Omental fat pad (tissue), 4 donors: ENCODE measurements around the gene TCFL5. TPM values are rescaled to one million over a fixed set of nuclear protein-coding genes. Genes with fewer than 3 reads are reported as not detected.

ENCODE experiments used
- ATAC-seq: fragments of 150-250 bp; one replicate; pipeline ENCODE4 v1.9.1; 2016; ENCODE audit warnings: mild to moderate bottlenecking, moderate library complexity; ENCODE audit not compliant: low FRiP score
- DNase-seq: peaks from one replicate; pipeline ENCODE4 v3.0.0-alpha.2; 2019; ENCODE audit warnings: low spot score
- CTCF ChIP-seq, 3 donors: fragments of 450-650 bp; IDR thresholded peaks; one replicate each; pipeline ENCODE4 v1.5.1; 2016 to 2017; ENCODE audit warnings: antibody characterized with exemption in 3 of 3, mild to moderate bottlenecking in 3 of 3, moderate library complexity in 2 of 3
- total RNA-seq, 4 donors: library from RNA; depleted of rRNA; stranded (reverse); fragments of >200 nt; gene quantifications; one replicate each; pipeline ENCODE4 v1.1.0, GENCODE V29; 2016

The TCFL5 gene
- total RNA-seq, 4 donors from 2014 or later, result 6.1 to 7.7 (median 6.3) TPM

DNA sequence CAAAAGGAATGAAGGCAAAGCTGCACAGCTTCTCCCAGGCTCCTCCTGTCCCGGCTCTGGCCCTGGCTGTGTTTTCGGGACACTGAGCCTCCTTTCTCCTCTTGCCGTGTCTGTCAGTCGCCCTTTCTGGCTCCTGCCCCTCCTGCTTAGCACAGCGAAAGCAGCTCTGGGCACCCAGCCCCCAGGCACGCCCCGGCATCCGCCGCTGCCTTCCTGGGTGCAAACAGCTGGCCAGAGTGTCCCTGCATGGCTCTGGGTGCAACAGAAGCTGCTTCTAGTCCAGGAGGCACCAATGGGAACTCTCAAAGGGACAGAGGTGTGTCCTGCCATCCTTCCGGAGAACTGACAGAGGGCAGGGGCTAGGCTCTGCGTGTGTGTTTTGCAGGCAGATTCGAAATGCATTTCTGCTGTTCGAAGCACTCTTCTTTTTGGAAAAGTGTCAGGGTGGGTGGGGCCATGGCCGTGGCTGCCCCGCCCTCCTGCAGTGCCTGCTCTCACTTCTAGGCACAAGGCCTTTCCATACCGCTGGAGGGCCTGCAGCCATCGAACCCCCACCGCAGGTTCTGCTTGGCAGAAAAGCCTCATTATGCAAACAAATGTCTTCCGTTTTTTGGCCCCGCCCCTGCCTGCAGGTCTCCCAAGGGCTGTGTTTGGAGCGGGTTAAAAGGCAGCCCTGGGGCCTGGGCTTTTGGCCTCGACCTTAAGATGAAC lies 29.3 kb downstream of the TCFL5 start:
- no peak for TF ChIP-seq CTCF (IDR thresholded peaks at IDR 0.05)
- ATAC-seq, result no peak
- DNase-seq, result no peak

GRCh38 chr20:62831854-62832211 lies 29.8 kb downstream of the TCFL5 start:
- DNase-seq, result no peak
- no peak for ATAC-seq
- no peak for TF ChIP-seq CTCF (IDR thresholded peaks at IDR 0.05)

DNA sequence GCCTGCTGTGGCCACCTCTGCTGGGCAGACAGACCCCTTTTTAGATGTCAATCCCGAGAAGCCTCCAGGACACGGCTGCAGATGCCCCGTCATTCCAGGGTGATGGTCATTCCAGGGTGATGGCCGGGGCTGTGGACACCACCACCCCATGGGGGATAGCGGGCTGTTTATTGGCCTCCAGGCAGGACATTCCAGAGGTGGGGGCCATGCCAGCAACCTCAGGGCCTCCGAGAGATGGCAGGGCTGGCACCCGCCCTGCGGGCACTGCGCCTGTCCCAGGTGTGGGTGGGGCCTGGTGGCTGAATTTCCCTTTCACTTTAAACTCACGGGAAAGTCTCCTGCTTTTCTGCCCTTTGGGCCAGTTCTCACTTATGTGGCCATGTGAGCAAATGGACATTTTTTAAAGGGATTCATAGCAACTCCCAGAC lies 30.2 kb downstream of the TCFL5 start:
- ATAC-seq (no peak), DNase-seq (no peak)
- TF ChIP-seq CTCF (IDR thresholded peaks at IDR 0.05), result no peak

DNA sequence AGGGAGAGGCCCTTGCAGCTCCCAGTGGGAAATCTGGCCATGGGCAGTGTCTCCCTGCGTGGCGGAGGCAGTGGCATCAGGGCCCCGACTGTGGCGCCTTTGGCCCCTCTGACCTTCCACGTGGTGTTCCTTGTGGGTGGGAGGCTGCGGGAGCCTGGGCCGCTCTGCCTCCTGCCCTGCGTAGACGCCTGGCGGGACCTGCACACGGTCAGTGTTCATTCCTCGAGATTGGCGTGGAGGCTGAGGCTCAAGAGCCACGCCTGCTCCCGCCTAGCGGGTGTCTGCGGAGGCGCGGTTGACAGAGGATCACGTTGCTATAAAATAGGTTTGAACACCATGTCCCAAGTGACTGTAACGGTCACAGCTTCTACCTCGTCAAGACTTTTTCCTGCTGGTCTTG lies 30.8 kb downstream of the TCFL5 start:
- TF ChIP-seq CTCF (IDR thresholded peaks at IDR 0.05), result no peak
- no peak for ATAC-seq

GRCh38 chr20:62830251-62830650 lies 31.4 kb downstream of the TCFL5 start:
- TF ChIP-seq CTCF (IDR thresholded peaks at IDR 0.05), result no peak
- DNase-seq, result no peak
- ATAC-seq, result no peak

More for the DNA sequence above, 30.8 kb downstream of the TCFL5 start:
- DNase-seq, result no peak

DNA sequence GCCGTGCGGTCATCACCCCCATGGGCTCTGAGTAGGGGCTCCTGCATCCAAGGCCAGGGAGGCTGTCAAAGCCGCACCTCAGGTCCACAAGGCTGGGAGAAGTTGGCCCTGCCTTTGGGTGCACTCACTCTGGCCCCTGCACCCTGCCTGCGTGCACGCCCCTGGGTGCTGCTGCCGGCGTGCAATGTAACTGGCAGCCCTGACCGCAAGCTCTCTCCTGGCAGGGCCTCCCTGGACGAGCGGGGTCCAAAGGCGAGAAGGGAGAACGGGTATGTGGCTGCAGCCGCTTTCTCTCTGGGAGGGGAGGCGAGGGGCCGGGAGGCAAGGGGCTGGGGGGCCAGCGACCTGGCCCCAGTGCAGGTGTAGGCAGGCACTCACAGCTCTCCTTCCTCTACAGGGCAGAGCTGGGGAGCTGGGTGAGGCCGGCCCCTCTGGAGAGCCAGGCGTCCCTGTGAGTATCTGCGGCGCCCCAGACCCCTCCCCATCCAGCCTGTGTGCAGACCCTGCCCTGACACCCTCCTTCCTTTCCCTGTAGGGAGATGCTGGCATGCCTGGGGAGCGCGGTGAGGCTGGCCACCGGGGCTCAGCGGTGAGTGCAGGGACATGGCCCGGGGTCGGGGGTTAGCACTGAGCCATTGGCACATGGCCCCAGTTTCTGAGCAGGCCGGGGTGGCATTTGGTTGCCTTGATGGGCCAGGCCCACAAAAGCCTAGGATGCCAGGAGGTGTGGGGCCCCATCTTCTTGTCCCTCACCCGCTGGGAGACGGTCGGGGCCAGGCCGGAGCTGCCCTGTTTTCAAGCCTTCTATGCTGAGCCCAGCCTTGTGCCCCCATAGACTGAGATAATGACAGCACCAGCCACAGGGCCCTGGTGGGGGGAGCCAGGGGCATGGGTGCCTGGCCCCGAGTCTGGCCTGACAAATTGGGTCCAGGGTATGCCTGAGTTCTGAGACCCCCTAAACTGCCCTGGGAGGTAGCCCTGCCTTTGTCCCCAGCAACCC lies 32.1 kb downstream of the TCFL5 start:
- ATAC-seq (no peak), DNase-seq (no peak)
- no peak for TF ChIP-seq CTCF (IDR thresholded peaks at IDR 0.05)
